IMR-90 (cell line): Measurements from ENCODE around the gene MON1A. TPM values are rescaled to one million over a fixed set of nuclear protein-coding genes. Genes with fewer than 3 reads are reported as not detected.

ENCODE experiments used
- ATAC-seq: fragments of 200-7000 bp; cut with Tn5 transposase; 2 replicates; pipeline ENCODE4 v1.9.1; 2020; ENCODE audit warnings: low read depth, mild to moderate bottlenecking, moderate library complexity
- BruUV-seq: library from RNA; stranded (reverse); fragments of 400-500 nt; replicated peaks from 2 replicates; lab custom pipeline; 2021; lab: Mats Ljungman, UMichigan
- CTCF ChIA-PET: fragments of 300-600 bp; formaldehyde crosslinking; extraction: SDS; loops from one replicate; lab custom pipeline; 2021; ENCODE audit warnings: antibody characterized with exemption; lab: Yijun Ruan, JAX
- POLR2A ChIA-PET: fragments of 300-600 bp; sonication (Branson Sonifier 250); formaldehyde crosslinking; loops from one replicate; lab custom pipeline; 2022; ENCODE audit warnings: antibody characterized with exemption; ENCODE audit not compliant: unreplicated experiment; lab: Charles Lee
- DNase-seq: peaks from one replicate; pipeline ENCODE4 v3.0.0; 2013
- H2AFZ ChIP-seq: replicated peaks from 2 replicates; pipeline ENCODE3; 2013; ENCODE audit warnings: low read length, mild to moderate bottlenecking; ENCODE audit not compliant: poor library complexity
- H2AK5ac ChIP-seq: 2 replicates; pipeline ENCODE4 v1.6.1; 2013; ENCODE audit warnings: low read depth, low read length, inconsistent platforms
- H2AK9ac ChIP-seq: replicated peaks from 2 replicates; pipeline ENCODE3; 2013; ENCODE audit warnings: mild to moderate bottlenecking, low read depth, low read length, moderate library complexity; ENCODE audit not compliant: poor library complexity
- H2BK120ac ChIP-seq: 2 replicates; pipeline ENCODE4 v1.6.1; 2013; ENCODE audit warnings: low read depth, low read length, inconsistent platforms
- H2BK15ac ChIP-seq: 3 replicates; pipeline ENCODE4 v1.6.1; 2013; ENCODE audit warnings: low read depth, low read length, inconsistent platforms
- H2BK20ac ChIP-seq: 2 replicates; pipeline ENCODE4 v1.6.1; 2013; ENCODE audit warnings: low read depth, mild to moderate bottlenecking, inconsistent platforms, low read length, moderate library complexity
- H2BK5ac ChIP-seq: 2 replicates; pipeline ENCODE4 v1.6.1; 2013; ENCODE audit warnings: mild to moderate bottlenecking, low read depth, low read length, inconsistent platforms; ENCODE audit not compliant: poor library complexity, severe bottlenecking
- H3K14ac ChIP-seq: replicated peaks from 2 replicates; pipeline ENCODE4 v1.6.1; 2013; ENCODE audit warnings: low read depth, low read length, inconsistent platforms
- H3K18ac ChIP-seq: 2 replicates; pipeline ENCODE4 v1.6.1; 2013; ENCODE audit warnings: low read depth, low read length, control low read depth
- H3K23ac ChIP-seq: 2 replicates; pipeline ENCODE4 v1.6.1; 2013; ENCODE audit warnings: low read depth, low read length, inconsistent platforms
- H3K27ac ChIP-seq: 2 replicates; pipeline ENCODE4 v1.5.1; 2013; ENCODE audit warnings: mild to moderate bottlenecking, control low read depth, low read length; ENCODE audit not compliant: insufficient read depth
- H3K27me3 ChIP-seq: 2 replicates; pipeline ENCODE4 v1.6.1; 2013; ENCODE audit warnings: low read length; ENCODE audit not compliant: control insufficient read depth, insufficient read depth
- H3K36me3 ChIP-seq: 2 replicates; pipeline ENCODE4 v1.6.1; 2013; ENCODE audit warnings: low read length, mixed read lengths; ENCODE audit not compliant: control insufficient read depth, insufficient read depth
- H3K4ac ChIP-seq: 2 replicates; pipeline ENCODE4 v1.6.1; 2013; ENCODE audit warnings: low read depth, low read length, inconsistent platforms
- H3K4me1 ChIP-seq: 2 replicates; pipeline ENCODE4 v1.6.1; 2013; ENCODE audit warnings: low read length, mixed read lengths; ENCODE audit not compliant: control insufficient read depth, insufficient read depth
- H3K4me2 ChIP-seq: 2 replicates; pipeline ENCODE4 v1.6.1; 2013; ENCODE audit warnings: low read depth, mild to moderate bottlenecking, control low read depth, low read length, moderate library complexity
- H3K4me3 ChIP-seq: 2 replicates; pipeline ENCODE4 v1.5.1; 2013; ENCODE audit warnings: low read depth, mild to moderate bottlenecking, control low read depth, low read length, moderate library complexity; ENCODE audit not compliant: insufficient read depth
- H3K56ac ChIP-seq: 2 replicates; pipeline ENCODE4 v1.6.1; 2013; ENCODE audit warnings: low read length, inconsistent platforms; ENCODE audit not compliant: insufficient read depth; ENCODE audit errors: extremely low read depth
- H3K79me1 ChIP-seq, 2 experiments: 2 replicates each; pipeline ENCODE4 v1.6.1; 2013; ENCODE audit warnings: low read length in 2 of 2, inconsistent platforms in 1 of 2, low read depth in 1 of 2
- H3K9ac ChIP-seq: 2 replicates; pipeline ENCODE4 v1.6.1; 2013; ENCODE audit warnings: low read depth, low read length, control low read depth
- H3K9me1 ChIP-seq: 2 replicates; pipeline ENCODE4 v1.6.1; 2013; ENCODE audit warnings: low read length, inconsistent platforms; ENCODE audit not compliant: insufficient read depth
- H3K9me3 ChIP-seq: 2 replicates; pipeline ENCODE4 v1.6.1; 2013; ENCODE audit warnings: low read length; ENCODE audit not compliant: control insufficient read depth, insufficient read depth
- H4K20me1 ChIP-seq: 2 replicates; pipeline ENCODE4 v1.6.1; 2013; ENCODE audit warnings: low read length, inconsistent platforms; ENCODE audit not compliant: insufficient read depth
- H4K5ac ChIP-seq: 2 replicates; pipeline ENCODE4 v1.6.1; 2013; ENCODE audit warnings: mild to moderate bottlenecking, low read depth, low read length, control low read depth
- H4K8ac ChIP-seq, 2 experiments: 2 replicates each; pipeline ENCODE4 v1.6.1; 2013; ENCODE audit warnings: low read depth in 2 of 2, low read length in 2 of 2, control low read depth in 1 of 2, inconsistent platforms in 1 of 2
- H4K91ac ChIP-seq: 2 replicates; pipeline ENCODE4 v1.6.1; 2013; ENCODE audit warnings: low read depth, low read length, inconsistent platforms; ENCODE audit not compliant: insufficient read depth
- BHLHE40 ChIP-seq: fragments of 150-350 bp; IDR thresholded peaks from 2 replicates; pipeline ENCODE4 v1.6.1; 2016; ENCODE audit warnings: mild to moderate bottlenecking, low read depth, low read length
- CEBPB ChIP-seq: IDR thresholded peaks from 2 replicates; pipeline ENCODE4 v1.6.1; 2012; ENCODE audit warnings: low read depth, low read length, improper control_type of control experiment
- CHD1 ChIP-seq: IDR thresholded peaks from 2 replicates; pipeline ENCODE4 v1.6.1; 2012; ENCODE audit warnings: low read depth, low read length, improper control_type of control experiment
- MAFK ChIP-seq: IDR thresholded peaks from 2 replicates; pipeline ENCODE4 v1.6.1; 2012; ENCODE audit warnings: low read depth, low read length, improper control_type of control experiment
- MXI1 ChIP-seq: IDR thresholded peaks from 2 replicates; pipeline ENCODE4 v1.6.1; 2012; ENCODE audit warnings: low read depth, mild to moderate bottlenecking, low read length, moderate library complexity, borderline replicate concordance
- POLR2A ChIP-seq: IDR thresholded peaks from 2 replicates; pipeline ENCODE4 v1.6.1; 2012; ENCODE audit warnings: mild to moderate bottlenecking, low read depth, low read length
- RAD21 ChIP-seq: IDR thresholded peaks from 2 replicates; pipeline ENCODE4 v1.6.1; 2012; ENCODE audit warnings: low read length, improper control_type of control experiment
- SMC3 ChIP-seq: fragments of 150-350 bp; IDR thresholded peaks from 2 replicates; pipeline ENCODE4 v1.6.1; 2016; ENCODE audit warnings: low read depth, mild to moderate bottlenecking, antibody characterized with exemption, low read length, moderate library complexity
- WGBS, 2 experiments: methylation state at CpG; one replicate each; pipeline versions ENCODE4 v1.1.5 to v1.1.7; 2013; ENCODE audit warnings: missing lambda C conversion rate in 2 of 2; ENCODE audit not compliant: insufficient read length in 1 of 2; ENCODE audit errors: extremely low coverage in 2 of 2; 5-methylcytosine and 5-hydroxymethylcytosine counted together
- dilution Hi-C: fragments of 300-500 bp; cut with HindIII; formaldehyde crosslinking; loops from one replicate; pipeline ENCODE4 v1.14.3; 2018; ENCODE audit warnings: low sequenced_read_pairs; ENCODE audit not compliant: unreplicated experiment
- in situ Hi-C: fragments of 300-500 bp; cut with MboI; formaldehyde crosslinking; loops from 3 replicates; pipeline ENCODE4 v1.14.3; 2019; ENCODE audit warnings: low sequenced_read_pairs, inconsistent platforms, mixed read lengths
- intact Hi-C: fragments of 100-400 bp; cut with micrococcal nuclease; formaldehyde crosslinking; loops from 2 replicates; pipeline ENCODE4 v1.10.0; 2022
- polyA plus RNA-seq, 3 experiments: library from polyadenylated mRNA; depleted of rRNA; stranded (reverse); fragments of >200 nt; gene quantifications; 2 replicates each; pipeline ENCODE4 v1.2.3, GENCODE V29; 2012; ENCODE audit warnings: low replicate concordance in 1 of 3
- total RNA-seq: library from RNA; depleted of rRNA; stranded (reverse); fragments of >200 nt; gene quantifications from 2 replicates; pipeline ENCODE4 v1.2.3, GENCODE V29; 2012
- TF ChIP-seq, protein P1 (sequence below): fragments of 150-350 bp; IDR thresholded peaks from 2 replicates; pipeline ENCODE4 v1.6.1; 2017; ENCODE audit warnings: mild to moderate bottlenecking, antibody characterized with exemption, low read length, low read depth
- TF ChIP-seq, protein P2 (sequence below): conservative IDR thresholded peaks from 2 replicates; pipeline ENCODE4 v1.5.1; 2012; ENCODE audit warnings: mild to moderate bottlenecking, low read depth, low read length, improper control_type of control experiment
- TF ChIP-seq, protein P3 (sequence below): fragments of 150-350 bp; IDR thresholded peaks from 2 replicates; pipeline ENCODE4 v1.6.1; 2016; ENCODE audit warnings: low read depth, mild to moderate bottlenecking, low read length, moderate library complexity, borderline replicate concordance

The MON1A gene
- total and polyA plus RNA-seq, 2 of the 4 experiments (the other 2 are of a cell fraction) = 8.2 to 13.5 TPM

DNA sequence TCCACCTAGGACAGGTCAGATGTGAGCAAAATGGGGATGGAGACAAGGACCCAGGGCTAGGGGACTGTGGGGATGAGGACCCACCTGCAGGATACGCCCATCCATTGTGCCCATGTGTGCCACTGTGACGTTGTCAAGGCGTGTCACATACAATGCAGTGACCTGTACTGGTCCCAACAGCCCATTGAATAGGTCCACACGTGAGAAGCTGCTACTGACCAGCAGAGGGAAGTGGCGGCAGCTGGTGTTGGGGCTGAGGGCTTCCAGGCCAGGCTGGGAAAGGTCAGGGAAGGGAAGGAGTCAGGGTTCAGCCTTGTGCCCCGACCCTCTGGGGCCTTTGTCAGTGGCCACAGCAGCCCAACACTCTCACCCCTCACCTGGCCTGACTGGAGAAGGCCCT lies 30.6 kb downstream of the MON1A start:
- no peak overlapping the region for H3K9ac ChIP-seq
- H2BK120ac ChIP-seq = no peak overlapping the region
- no peak overlapping the region for H3K4ac ChIP-seq
- no peak overlapping the region for H2AK5ac ChIP-seq
- no peak overlapping the region for H2BK20ac ChIP-seq
- no peak overlapping the region for H2BK15ac ChIP-seq
- H3K9me3 ChIP-seq = no peaks in the 10 kb centered on the region
- ChIA-PET CTCF (no interaction called here), POLR2A (no interaction called here)
- no peaks in the 10 kb centered on the region for H3K36me3 ChIP-seq
- H3K4me1 ChIP-seq = peaks cover 10% of the 10 kb centered on the region
- DNase-seq (no peak), ATAC-seq (no peak)
- H4K20me1 ChIP-seq = no peaks in the 10 kb centered on the region
- no peak overlapping the region for H3K23ac ChIP-seq
- no TSS peak for BruUV-seq
- no peak overlapping the region for H3K4me3 ChIP-seq
- no peak overlapping the region for H4K8ac ChIP-seq
- intact Hi-C loops = no loop called here
- H3K18ac ChIP-seq = no peak overlapping the region
- 53% methylated on average over 4 of the region's 6 CpGs; no CpG with 5 or more reads in 1 of the 2 experiments for WGBS, 2 experiments
- in situ Hi-C loops = no loop called here
- dilution Hi-C loops = no loop called here
- H3K27ac ChIP-seq = no peak overlapping the region
- no peaks in the 10 kb centered on the region for H3K27me3 ChIP-seq
- no peak overlapping the region for H3K56ac ChIP-seq
- H3K9me1 ChIP-seq = peaks cover 2% of the 10 kb centered on the region; the same call in 1 of the 2 replicates
- no peak overlapping the region for H4K91ac ChIP-seq
- no peak overlapping the region for H4K5ac ChIP-seq
- no peak overlapping the region for H2BK5ac ChIP-seq
- H3K14ac ChIP-seq = no peak overlapping the region
- H2AK9ac ChIP-seq = no peak overlapping the region
- H3K4me2 ChIP-seq = no peak overlapping the region
- no peaks in the 10 kb centered on the region for H3K79me1 ChIP-seq
- H2AFZ ChIP-seq = no peak overlapping the region
- TF ChIP-seq RAD21 (no peak), SMC3 (no peak), POLR2A (no peak), BHLHE40 (no peak), MAFK (no peak), CHD1 (no peak), CEBPB (no peak), MXI1 (no peak)
- TF ChIP-seq, protein P1, sequence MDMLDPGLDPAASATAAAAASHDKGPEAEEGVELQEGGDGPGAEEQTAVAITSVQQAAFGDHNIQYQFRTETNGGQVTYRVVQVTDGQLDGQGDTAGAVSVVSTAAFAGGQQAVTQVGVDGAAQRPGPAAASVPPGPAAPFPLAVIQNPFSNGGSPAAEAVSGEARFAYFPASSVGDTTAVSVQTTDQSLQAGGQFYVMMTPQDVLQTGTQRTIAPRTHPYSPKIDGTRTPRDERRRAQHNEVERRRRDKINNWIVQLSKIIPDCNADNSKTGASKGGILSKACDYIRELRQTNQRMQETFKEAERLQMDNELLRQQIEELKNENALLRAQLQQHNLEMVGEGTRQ = no peak
- TF ChIP-seq, protein P2, sequence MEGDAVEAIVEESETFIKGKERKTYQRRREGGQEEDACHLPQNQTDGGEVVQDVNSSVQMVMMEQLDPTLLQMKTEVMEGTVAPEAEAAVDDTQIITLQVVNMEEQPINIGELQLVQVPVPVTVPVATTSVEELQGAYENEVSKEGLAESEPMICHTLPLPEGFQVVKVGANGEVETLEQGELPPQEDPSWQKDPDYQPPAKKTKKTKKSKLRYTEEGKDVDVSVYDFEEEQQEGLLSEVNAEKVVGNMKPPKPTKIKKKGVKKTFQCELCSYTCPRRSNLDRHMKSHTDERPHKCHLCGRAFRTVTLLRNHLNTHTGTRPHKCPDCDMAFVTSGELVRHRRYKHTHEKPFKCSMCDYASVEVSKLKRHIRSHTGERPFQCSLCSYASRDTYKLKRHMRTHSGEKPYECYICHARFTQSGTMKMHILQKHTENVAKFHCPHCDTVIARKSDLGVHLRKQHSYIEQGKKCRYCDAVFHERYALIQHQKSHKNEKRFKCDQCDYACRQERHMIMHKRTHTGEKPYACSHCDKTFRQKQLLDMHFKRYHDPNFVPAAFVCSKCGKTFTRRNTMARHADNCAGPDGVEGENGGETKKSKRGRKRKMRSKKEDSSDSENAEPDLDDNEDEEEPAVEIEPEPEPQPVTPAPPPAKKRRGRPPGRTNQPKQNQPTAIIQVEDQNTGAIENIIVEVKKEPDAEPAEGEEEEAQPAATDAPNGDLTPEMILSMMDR = no peak
- TF ChIP-seq, protein P3, sequence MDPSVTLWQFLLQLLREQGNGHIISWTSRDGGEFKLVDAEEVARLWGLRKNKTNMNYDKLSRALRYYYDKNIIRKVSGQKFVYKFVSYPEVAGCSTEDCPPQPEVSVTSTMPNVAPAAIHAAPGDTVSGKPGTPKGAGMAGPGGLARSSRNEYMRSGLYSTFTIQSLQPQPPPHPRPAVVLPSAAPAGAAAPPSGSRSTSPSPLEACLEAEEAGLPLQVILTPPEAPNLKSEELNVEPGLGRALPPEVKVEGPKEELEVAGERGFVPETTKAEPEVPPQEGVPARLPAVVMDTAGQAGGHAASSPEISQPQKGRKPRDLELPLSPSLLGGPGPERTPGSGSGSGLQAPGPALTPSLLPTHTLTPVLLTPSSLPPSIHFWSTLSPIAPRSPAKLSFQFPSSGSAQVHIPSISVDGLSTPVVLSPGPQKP = no peak
